Activated CD8-positive, alpha-beta memory T cell treated with anti-CD3 and anti-CD28 coated beads for 4 hours (primary cell): ENCODE results near the gene EMP2.
"Not testable (repeated sequence)": the region's sequence is repeated elsewhere in the genome, so short reads cannot be mapped to it uniquely, and the experiment has no call there.

Source experiments
- DNase-seq, 2 donors: peaks; one replicate each; pipeline ENCODE4 v3.0.0-alpha.2; 2020; ENCODE audit warnings: low read depth in 2 of 2

EMP2 gene

DNA sequence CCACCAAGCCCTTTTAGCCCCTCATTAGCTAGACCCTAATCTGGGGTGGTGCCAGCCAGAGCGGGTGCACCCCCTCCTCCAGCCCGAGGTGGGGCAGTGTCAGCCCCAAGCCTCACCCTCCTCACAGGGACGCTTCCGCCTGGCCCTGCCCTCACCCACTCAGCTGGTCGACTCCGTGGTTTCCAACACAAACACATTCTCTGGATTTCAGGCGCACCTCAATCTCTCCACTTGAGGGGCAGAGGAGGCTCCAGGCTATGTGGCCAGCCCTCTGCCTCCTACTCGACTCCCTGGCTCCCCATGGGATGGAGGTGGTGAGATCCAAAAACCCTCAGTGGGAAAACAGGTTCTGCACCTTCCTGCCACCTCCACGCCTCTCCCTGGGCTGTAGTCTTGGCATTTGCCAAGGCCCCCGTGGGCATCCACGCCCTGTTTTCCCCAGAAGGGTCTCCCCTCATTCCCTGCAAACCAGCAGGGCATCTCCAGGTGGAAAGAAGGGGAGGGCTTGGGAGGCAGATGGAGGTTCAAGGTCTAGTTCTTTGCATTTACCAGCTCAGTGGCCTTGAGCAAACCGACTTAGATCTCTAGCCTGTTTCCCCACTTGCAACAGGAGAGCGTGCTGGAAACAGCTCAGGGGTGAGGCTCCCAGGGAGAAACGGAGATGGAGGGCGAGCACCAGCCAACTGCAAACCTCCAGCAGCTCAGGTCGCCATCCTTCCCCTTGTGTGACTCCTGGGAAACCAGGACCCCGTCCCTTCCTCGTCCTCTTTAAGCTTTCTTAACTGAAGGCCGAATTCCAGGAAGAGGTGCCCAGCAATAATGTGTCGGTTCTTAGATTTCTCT, 1.7 kb downstream of the EMP2 start:
- DNase-seq: no peak

DNA sequence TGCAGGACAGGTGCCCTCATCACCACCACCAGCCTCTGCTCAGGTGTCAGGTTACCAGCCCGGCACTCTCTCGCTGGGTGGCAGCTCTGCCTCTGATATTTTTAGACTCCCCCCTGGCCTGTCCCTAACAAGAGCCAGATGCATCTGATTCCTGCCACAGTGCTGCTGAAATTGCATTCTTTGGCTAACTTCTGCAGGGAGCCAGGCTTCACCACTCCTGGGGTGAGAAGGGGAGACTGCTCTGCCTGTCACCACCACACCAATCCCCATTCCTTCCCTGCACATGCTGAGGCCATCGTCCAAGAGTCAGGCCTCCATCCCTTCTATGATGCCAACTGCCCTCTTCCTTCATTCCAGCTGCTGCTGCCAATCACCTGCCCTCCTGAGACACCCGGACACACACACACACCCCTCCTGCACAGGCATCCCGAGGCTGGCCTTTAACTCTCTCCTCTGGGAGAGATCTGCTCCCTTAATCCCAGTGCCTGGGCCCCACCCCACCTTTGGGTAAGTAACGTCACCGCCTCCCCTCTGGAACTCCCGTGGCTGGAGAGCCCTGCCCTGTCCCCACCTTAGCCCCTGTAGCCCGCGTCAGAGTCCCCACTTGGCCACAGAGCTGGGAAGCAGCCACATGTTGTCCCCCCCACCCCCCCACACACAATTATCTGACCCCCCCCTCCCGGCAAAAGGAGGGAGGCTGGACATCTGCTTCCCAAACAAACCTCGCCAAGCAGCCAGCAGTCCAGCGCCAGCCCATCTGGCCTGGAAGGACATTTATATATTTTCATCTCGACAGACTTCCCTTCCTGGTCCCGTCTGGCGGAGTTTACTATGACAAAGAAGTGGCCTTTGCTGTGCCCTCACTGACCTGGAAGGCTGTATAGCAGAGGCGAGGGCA, 2.8 kb downstream of the EMP2 start:
- DNase-seq: no peak

DNA sequence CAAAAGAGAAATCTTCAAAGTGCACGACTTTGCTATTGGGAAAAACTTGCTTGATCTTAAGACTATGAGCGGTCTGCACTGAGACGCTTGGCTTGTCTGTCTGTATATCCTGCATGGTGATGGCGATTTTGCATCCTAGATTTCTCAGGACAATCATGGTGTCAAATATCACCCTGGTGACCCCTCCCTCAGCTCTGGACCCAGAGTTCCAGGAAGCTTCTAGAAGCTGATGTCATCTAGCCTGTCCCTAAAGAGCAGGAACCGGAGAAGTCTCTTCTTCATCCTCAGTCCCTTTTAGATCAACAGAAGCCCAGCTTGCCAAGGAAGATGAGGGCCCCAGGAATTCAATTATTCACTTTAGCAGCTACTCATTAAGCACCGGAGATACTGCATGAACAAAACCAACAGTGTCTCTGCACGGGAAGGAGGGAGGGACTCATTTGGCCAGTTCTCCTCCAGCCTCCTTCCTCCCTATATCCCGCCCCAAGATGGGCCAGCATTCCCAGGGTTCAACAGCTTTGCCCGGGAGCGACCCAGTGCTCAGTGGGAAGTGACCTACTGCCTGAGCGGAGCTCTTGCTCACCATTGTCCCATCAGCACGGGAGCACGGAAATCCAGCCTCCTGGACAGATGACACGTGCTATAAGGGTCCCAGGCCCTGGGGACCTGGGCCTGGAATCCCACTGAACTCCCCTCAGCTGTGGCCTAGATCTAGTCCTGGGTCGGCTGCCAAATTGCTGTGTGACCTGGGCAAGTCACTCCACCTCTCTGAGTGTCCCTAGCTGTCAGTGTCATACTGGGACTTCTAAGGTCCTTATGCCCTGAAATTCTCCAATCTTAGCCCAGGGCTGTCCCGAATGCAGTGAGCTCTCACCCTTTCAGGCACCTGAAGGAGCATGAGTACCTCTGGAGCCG, 3.8 kb downstream of the EMP2 start:
- no peak for DNase-seq

DNA sequence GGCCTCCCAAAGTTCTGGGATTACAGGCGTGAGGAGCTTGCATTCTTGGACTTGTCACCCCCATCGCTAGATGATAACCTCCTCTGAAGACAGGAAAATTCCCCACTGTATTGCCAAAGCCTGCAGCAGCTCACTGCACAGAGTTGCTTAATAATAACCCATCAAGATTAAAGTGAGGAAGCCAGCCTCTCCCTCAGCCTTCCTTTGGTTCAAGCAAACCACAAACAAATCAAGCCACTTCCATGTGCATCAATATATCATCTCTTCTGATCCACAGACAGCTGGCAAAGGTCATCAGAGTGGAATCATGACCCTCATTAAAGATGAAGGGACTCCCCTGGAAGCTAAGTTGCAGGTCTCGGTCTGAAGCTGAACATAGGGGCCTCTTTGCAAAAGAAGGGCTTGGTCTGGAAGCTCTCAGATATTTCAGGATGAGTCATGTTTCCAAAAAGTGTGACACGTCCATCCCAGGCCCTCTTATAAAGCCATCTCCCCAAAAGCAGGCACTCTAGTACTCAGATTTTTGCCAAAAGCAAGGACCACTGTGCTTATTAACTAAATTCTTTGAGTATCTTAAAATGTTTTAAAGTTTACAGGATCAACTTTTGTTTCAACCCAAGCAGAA, 4.8 kb downstream of the EMP2 start:
- no peak for DNase-seq

DNA sequence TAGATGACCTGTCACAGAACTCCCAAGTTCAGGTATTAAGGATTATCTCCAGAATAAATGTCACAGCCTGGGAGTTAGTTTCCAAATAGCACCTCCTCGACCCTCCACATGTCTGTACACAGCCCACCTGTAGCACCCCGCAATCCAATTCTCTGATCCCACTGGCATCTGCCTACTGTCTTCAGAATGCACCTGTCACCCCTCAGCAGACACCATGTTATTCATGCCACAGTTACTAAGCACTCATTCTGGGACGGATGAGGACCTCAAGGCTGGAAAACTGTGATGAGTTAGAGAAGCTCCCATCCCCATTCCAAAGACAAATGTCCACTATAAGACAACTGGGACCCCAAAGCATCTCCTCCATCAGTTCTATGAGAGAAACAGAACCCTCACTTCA, 7.8 kb downstream of the EMP2 start:
- DNase-seq: no peak

DNA sequence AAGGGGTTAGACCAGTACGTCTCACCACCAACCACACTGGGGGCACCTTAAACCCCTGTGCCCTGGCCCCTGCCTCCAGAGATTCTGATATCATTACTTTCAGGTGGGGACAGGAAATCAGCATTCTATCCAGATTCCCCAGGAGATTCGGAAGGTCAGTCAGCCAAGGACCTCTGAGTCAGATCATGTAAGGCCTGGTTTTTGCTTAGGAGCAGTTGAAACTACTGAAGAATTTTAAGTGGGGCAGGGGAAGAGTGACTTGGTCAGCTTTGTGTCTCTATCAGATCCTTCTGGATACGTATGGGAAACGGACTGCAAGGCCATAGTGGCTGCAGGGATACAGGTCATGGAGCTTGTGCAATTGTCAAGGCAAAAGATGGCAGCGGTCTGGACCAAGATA, 9.0 kb downstream of the EMP2 start:
- no peak for DNase-seq

DNA sequence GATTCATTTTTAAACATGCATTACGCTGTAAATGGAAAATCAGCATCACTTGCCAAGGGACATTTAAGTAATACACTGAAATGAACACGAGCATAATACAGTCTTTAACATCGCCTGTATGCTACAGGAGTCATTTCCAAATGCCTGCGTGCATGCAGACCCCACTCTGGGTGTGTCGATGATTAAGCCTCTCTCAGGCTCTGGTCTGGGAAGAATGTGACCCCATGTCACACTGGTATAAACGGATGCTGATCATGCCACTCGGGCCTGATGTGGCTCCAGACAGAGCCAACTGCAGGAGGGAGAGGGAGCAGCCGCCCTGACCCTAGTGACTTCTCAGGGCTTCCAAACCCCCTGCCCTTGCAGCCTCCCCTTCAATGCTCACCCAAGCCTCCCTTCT, 10.8 kb downstream of the EMP2 start:
- DNase-seq: no peak

DNA sequence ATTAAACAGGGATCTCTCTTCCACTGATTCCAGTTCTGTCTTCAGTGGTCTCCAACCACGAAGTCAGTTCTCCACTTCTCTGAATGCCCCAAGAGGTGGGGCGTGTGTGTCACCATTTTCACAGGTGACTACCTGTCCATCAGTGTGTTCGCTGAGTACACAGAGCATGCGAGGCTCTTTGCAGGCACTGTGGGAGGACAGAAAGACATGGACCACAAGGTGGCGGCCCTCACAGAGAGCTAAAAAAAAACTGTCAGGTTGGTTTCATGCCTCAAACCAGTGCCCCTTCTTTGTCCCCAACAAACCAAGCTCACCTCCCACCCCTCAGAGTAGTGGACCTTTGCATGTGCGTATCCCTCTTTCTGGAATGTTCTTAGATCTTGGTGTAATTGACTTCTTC, 13.8 kb downstream of the EMP2 start:
- DNase-seq: no peak

DNA sequence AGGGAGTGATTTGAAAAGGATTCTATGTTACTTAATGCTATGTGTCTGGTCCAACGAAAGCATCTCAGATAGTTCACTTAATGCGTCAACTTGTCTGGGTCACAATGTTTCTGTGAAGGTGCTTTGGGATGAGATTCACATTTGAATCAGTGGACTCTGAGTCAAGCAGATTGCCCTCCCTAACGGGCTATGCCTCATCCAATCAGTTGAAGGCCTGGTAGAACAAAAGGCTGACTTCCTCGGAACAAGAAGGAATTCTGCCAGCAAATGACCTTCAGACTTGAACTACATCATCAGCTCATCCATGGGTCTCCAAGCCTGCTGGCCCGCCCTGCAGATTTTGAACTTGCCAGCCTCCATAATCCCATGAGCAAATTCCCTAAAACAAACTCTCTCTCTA, 15.2 kb downstream of the EMP2 start:
- DNase-seq: no peak

DNA sequence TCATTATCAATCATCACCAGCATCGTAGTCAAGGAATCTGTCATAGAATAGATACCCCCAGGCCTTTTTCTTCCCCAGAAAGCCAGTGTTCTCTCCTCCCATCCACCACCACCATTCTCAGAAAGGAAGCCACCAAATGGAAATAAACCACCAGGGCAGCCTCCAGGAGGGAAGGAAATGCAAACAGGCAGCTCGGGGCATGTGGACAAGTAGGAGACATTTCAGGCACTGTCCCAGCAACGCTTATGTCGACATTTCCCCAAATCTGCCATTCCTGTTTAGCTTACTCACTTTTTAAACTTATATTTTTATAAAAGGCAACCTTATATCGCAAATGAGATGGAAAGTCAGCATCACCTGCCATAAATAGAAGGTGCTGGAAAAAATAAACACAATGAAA, 15.8 kb downstream of the EMP2 start:
- no peak for DNase-seq

DNA sequence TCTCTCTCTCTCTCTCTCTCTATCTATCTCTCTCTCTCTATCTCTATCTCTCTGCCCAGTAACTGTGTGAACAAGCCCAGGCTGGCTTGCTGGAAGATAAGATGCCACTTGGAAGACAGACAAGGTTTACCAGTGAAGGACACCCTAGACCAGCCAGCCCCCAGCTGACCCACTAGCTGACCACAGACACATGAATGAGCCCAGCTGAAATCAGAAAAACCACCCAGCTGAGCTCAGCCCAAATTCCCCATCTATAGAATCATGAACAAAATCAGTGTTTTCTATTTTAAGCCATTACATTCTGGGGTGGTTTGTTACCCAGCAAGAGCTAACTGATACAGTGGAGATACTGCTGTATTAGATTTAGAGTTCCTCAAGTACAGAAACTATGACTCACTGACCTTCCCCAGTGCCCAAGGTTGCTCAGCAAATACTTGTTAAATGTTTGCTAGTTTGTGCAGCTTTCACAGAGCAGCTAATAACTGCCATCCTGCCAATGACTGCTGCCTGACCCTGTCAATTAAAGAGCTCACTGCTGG, 18.0 kb downstream of the EMP2 start:
- DNase-seq: no peak

DNA sequence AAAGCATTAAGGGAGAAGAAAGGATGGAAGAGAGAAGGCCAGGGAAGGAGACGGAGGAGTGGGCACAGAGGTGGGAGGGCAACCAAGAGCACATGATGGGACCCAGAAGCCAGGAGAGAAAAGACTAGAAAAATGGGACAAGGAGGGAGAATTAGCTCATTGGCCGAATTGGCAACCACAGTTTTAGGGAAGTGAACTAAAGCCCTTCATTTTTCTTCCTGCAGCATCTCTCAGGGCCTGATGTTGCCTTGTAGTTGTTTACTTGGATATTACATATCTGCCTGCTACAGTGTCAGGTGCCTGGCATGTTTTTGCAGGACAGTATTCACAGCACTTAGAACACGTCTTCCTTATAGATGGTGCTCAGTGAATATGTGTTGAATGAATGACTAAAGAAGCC, 19.0 kb downstream of the EMP2 start:
- no peak for DNase-seq

DNA sequence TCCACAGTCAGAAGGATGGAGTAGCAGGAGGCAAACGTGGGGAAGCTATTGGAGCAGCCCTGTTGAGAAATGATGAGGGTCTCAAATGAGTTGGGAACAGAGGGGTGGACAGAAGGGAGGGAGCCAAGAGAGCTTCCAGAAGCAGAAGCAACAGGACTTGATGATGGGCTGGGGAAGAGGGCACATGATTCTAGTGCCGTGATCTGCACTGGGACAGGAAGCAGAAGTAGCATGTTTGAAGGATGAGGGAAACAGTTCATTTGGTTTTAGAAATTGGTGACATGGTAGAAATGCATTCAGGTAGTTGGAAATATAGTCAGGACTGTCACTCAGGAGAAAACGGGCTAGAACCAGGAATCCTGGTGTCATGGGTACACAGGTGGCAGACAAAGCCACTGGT, 19.4 kb downstream of the EMP2 start:
- DNase-seq: no peak

DNA sequence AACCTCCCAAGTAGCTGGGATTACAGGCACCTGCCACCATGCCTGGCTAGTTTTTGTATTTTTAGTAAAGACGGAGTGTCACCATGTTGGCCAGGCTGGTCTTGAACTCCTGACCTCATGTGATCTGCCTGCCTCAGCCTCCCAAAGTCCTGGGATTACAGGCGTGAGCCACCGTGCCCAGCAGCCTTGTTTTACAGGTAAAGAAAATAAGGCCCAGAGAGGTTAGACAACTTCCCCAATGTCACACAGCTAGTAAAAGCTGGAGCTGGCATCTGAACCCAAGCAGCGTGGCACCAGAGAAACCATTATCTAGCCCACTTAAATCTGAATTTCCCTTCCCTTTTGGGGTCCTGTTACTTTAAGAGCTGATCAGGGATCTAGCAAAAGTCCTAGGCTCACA, 20.6 kb downstream of the EMP2 start:
- not testable (repeated sequence) for DNase-seq

DNA sequence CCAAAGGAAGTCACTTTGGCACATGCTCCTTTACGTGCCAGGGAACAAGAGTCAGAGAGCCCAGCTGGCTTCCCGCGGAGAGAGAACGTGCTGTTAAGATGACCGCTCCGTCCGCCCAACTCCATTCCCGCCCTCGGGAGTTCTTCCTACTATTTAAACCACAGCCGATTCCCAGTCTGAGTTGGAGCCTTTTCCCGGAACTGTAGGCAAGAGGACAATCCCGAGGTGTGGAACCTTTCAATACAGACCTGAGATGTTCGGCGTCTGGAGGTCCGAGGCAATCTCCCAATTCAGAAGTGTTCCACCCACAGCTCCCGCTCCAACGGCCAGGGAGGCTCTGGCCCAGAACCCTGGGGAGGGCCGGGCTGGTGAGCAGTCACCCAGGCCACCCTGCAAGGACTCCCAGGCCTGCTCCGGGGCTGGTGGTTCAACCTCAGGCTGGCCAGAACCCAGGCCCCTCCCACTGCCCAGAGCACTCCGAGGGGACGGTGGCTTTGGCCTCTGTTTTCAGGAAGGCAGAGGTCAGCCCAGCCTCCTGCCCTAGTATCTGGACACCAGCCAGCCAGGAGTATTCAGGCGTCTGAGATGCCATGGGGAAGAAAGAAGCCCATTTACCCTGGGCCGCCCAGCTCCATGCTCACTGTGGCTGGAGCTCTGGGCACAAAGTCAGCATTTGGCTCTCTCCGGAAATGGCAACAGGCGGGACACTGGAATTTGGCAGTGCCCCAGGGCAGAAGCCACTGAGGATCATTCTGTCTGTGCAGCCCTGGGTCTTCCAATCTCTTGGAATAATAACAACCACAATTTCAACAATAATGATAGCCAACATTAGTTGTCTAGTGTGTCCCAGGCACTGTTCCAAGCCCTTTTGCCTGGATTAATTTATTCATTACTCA, 21.4 kb downstream of the EMP2 start:
- no peak for DNase-seq

DNA sequence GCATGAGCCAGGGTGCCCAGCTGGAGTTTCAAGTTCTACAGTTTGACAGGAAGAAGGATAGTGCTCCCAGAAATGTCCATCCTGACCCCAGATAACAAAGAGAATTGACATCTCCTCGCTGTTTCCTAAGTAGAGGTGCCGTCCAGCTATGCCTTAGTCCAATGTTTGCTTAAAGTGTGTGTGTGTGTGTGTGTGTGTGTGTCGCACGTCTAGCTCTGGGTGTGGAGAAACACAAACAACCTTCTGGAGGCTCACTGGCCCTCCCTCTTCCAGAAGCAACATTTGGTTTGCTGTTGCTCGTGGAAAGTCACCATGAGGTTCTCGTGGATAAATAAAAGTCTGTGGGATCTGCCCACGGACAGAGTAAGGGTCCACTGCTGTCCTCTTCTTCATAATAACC, 22.1 kb downstream of the EMP2 start:
- DNase-seq: no peak

DNA sequence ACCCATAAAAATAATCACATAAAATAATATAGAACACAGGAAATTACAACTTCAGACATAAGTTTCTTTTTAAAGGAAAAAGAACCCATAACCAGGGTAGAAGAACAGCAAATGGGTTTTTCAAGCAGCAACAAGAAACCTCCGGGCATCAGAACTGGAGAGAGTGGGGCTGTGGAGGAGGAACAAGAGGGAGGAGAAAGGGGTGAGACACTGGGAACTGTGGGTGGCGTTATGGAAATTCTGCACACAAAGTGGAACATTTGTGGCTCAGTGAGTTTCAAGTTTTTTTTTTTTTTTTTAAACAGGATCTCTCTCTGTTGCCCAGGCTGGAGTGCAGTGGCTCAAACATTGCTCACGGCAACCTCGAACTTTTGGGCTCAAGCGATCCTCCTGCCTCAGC, 22.6 kb downstream of the EMP2 start:
- no peak for DNase-seq

DNA sequence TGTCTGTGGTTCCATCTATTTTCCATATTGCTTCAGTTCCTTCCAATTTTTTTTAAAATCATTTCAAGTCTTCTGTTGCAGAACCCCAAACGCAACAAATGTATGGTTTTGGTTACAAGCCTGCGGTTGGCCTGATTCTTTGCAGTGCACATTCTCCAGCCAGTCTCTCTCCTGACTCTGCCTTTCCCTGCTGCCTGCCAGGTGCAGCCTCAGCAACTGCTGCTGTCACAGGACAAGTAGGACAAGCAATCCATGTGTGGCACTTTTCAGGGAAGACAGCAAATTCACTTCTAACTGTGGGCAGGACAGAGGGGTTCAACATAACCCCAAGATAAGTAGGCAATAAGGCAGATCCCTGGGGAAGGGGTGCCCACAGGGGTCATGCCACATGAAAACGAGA, 24.2 kb downstream of the EMP2 start:
- no peak for DNase-seq

DNA sequence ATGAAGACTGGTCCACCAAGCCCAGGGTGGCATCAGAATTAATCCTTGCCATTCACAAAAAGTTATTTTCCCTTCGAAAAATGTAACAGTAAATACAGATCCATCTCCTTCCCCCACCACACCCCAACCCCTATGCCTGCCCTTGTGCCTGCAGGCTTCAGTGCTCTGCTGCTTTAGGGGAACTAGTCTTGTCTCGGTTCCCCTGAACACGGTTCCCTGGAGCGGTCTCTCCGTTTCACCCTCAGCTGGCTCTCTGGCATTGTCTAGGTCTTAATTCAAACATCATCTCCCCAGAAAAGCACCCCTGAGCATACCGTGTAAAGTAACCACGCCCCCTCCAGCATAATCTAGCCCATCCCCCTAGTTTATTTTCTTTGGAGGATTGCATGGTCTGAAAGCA, 25.8 kb downstream of the EMP2 start:
- DNase-seq: no peak

DNA sequence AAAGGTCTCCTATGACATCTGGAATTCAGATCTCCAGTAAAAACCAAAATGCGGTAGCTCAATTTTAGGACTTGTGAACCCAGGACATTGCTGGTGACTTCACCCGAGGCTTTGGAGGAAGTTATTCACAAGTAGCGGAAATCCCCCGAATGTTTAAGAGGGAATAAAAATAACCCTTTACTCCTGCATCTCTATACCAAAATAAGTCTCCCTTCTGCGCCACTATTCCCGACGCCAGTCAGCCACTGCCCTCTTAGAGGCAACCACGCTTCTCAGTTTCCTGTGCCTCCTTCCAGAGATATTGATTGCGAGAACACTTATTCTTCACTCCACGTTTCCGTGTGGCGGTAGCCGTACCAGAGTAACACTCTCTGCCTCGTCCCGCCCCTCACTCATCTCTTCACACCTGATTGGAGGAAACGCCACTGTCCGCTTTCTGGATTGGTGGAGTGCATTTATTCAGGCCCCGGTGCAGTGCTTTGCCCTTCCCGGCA, 27.4 kb downstream of the EMP2 start:
- peak; percentile 2 to 21 for DNase-seq
